Measurements from ENCODE around the gene CRLF3. TPM values are rescaled to one million over a fixed set of nuclear protein-coding genes. Genes with fewer than 3 reads are reported as not detected.

CRLF3 gene
- total RNA-seq, 2 donors from 2014 or later: 3.4 to 5.3 TPM

DNA sequence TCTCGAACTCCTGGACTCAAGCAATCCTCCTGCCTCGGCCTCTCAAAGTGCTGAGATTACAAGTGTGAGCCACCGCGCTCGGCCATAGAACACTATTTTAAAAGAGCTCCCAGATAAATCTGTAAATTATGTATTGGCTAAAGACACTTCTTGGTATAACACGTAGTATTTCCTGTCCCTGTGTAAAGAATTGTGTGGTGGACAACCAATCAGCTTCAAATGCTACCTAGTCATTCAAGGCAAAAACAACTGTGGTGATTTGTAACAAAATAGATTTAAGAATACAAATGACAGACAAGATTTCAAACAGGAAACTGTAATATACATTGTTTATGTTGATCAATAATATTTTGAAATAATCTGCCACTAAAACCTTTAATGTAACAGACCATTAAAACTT, 14.6 kb downstream of the CRLF3 start:
- TF ChIP-seq CTCF (IDR thresholded peaks at IDR 0.05): no peak
- Histone ChIP-seq H3K27me3 (no peaks in the 10 kb centered on the region), H3K4me1 (peaks cover 0 to 12% of the 10 kb centered on the region in 2 donors), H3K36me3 (no peaks in the 10 kb centered on the region), H3K27ac (no peak overlapping the region), H3K4me3 (no peak overlapping the region), H3K9me3 (no peaks in the 10 kb centered on the region)
- DNase-seq (ENCODE audit: low spot score): no peak

DNA sequence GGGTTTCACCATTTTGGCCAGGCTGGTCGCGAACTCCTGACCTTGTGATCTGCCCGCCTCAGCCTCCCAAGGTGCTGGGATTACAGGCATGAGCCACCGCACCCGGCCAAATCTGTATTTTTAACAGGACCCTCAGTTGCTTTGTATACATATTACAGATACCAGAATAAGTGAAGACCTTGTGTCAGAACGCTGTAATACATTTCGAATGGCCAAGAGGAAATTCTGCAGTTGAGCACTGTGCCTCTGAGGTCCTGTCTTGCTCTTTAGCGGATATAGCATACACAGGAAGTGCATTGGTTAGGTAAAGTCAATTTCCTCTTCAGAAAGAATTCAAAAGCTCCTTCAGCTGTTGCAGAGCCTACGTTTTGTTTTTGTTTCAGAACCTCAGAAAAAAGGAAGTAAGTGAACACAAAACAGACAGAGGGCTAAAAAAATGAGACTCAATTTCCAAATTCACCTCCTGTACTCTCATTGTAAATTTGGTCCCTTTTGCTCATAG, 15.7 kb downstream of the CRLF3 start:
- Histone ChIP-seq H3K4me1 (peaks cover 0 to 12% of the 10 kb centered on the region in 2 donors), H3K9me3 (no peaks in the 10 kb centered on the region), H3K4me3 (no peak overlapping the region), H3K36me3 (peaks cover 5% of the 10 kb centered on the region), H3K27me3 (no peaks in the 10 kb centered on the region), H3K27ac (no peak overlapping the region)
- TF ChIP-seq CTCF (IDR thresholded peaks at IDR 0.05): no peak
- no peak for DNase-seq (ENCODE audit: low spot score)

GRCh38 chr17:30807896-30808295, 16.6 kb downstream of the CRLF3 start:
- no peak for TF ChIP-seq CTCF (IDR thresholded peaks at IDR 0.05)
- no peaks in the 10 kb centered on the region for H3K27me3 ChIP-seq
- H3K4me3 ChIP-seq: no peak overlapping the region
- no peaks in the 10 kb centered on the region for H3K9me3 ChIP-seq
- DNase-seq (ENCODE audit: low spot score): no peak
- peaks cover 0 to 8% of the 10 kb centered on the region in 2 donors for H3K4me1 ChIP-seq
- H3K36me3 ChIP-seq: peaks cover 12% of the 10 kb centered on the region
- no peak overlapping the region for H3K27ac ChIP-seq

DNA sequence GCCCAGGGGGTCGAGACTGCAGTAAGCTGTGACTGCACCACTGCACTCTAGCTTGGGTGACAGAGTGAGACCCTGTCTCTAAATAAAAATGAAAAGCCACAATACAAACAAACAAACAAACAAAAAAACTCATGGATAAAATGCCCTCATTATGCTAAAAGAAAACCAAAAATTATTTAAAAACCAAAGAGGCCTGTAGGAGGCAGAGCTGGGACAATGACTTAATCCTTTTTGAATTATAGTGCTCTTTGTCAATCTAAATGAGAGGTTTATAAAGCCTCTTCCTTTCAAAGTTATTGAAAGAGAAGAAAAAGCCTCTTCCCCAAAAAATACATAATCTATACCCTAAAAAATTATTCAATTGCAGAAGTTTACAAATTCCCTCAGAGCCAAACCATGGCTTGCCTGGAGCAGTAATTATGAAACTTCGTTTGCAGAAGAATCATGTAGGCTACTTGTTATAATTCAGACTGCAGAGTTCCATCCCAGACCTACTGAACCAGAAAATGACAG, 18.5 kb downstream of the CRLF3 start:
- peak in 1 of 2 donors; percentile 19 for TF ChIP-seq CTCF (IDR thresholded peaks at IDR 0.05)
- Histone ChIP-seq H3K4me1 (no peaks in the 10 kb centered on the region), H3K9me3 (no peaks in the 10 kb centered on the region), H3K36me3 (peaks cover 22% of the 10 kb centered on the region), H3K4me3 (no peak overlapping the region), H3K27me3 (no peaks in the 10 kb centered on the region), H3K27ac (no peak overlapping the region)
- no peak for DNase-seq (ENCODE audit: low spot score)

- H3K27ac ChIP-seq: no peak overlapping the region
- no peak overlapping the region for H3K4me3 ChIP-seq
- H3K9me3 ChIP-seq: no peaks in the 10 kb centered on the region
- TF ChIP-seq CTCF (IDR thresholded peaks at IDR 0.05): no peak
- H3K4me1 ChIP-seq: no peaks in the 10 kb centered on the region
- no peaks in the 10 kb centered on the region for H3K27me3 ChIP-seq
- peaks cover 32% of the 10 kb centered on the region for H3K36me3 ChIP-seq
- no peak for DNase-seq (ENCODE audit: low spot score)
Measured at GRCh38 chr17:30801671-30802070, 22.8 kb downstream of the CRLF3 start.

DNA sequence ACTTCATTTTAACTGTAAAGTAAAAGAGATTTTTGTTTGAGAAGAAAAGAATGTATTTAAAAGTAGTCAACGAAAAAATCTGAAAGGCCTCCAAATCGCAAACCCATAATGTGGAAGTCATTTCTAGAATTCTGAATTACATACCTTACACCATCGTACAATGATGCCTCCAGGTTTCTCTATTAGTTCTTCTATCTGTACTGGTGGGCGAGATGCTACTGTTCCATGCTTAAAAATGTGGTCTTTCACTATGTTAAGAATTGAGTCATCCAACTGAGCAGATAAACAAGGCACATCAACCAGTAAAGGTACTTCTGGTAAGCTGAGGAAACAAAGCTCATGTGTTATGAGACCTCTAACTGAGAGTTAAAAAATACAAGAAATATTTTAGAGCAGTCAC, 28.5 kb downstream of the CRLF3 start:
- no peak for TF ChIP-seq CTCF (IDR thresholded peaks at IDR 0.05)
- H3K27ac ChIP-seq: no peak overlapping the region
- H3K36me3 ChIP-seq: peaks cover 53% of the 10 kb centered on the region
- no peaks in the 10 kb centered on the region for H3K4me1 ChIP-seq
- no peak overlapping the region for H3K4me3 ChIP-seq
- no peaks in the 10 kb centered on the region for H3K27me3 ChIP-seq
- DNase-seq (ENCODE audit: low spot score): no peak
- H3K9me3 ChIP-seq: no peaks in the 10 kb centered on the region

Measured in right atrium auricular region (tissue), 2 donors.